PC-3 (cell line): Measurements from ENCODE around the gene EXOC4. TPM values are rescaled to one million over a fixed set of nuclear protein-coding genes. Genes with fewer than 3 reads are reported as not detected.

Source experiments
- ATAC-seq: fragments of 200-7000 bp; cut with Tn5 transposase; 2 replicates; pipeline ENCODE4 v1.9.1; 2020; ENCODE audit warnings: mild to moderate bottlenecking, moderate library complexity
- BruUV-seq: library from RNA; stranded (reverse); fragments of 400-500 nt; replicated peaks from 2 replicates; lab custom pipeline; 2021; lab: Mats Ljungman, UMichigan
- CTCF ChIA-PET: fragments of 300-600 bp; sonication (Branson Sonifier 250); formaldehyde crosslinking; loops from one replicate; lab custom pipeline; 2022; ENCODE audit warnings: antibody characterized with exemption; lab: Charles Lee
- POLR2A ChIA-PET: fragments of 300-600 bp; sonication (Branson Sonifier 250); formaldehyde crosslinking; loops from one replicate; lab custom pipeline; 2022; ENCODE audit warnings: antibody characterized with exemption; ENCODE audit not compliant: unreplicated experiment; lab: Charles Lee
- DNase-seq: peaks from one replicate; pipeline ENCODE4 v3.0.0-alpha.2; 2015
- H2AFZ ChIP-seq: fragments of 300-600 bp; sonication (generic); 2 replicates; pipeline ENCODE4 v1.6.0; 2016; ENCODE audit warnings: antibody characterized with exemption, low read length
- H3F3A ChIP-seq: fragments of 300-600 bp; sonication (generic); one replicate; pipeline ENCODE4 v1.6.0; 2017; ENCODE audit warnings: antibody characterized with exemption, low read length, control low read depth, mild to moderate bottlenecking; ENCODE audit not compliant: unreplicated experiment
- H3K27ac ChIP-seq: fragments of 300-600 bp; sonication (generic); 2 replicates; pipeline ENCODE4 v1.5.1; 2016; ENCODE audit warnings: mild to moderate bottlenecking, low read length
- H3K27me3 ChIP-seq: fragments of 300-600 bp; sonication (generic); 2 replicates; pipeline ENCODE4 v1.6.1; 2016; ENCODE audit warnings: low read length, mixed read lengths
- H3K36me3 ChIP-seq: fragments of 300-600 bp; sonication (generic); 2 replicates; pipeline ENCODE4 v1.6.1; 2016; ENCODE audit warnings: low read depth, mixed run types, low read length, mixed read lengths
- H3K4me1 ChIP-seq: fragments of 300-600 bp; sonication (generic); 2 replicates; pipeline ENCODE4 v1.5.1; 2016; ENCODE audit warnings: low read length; ENCODE audit not compliant: insufficient read depth
- H3K4me2 ChIP-seq: fragments of 300-600 bp; sonication (generic); 2 replicates; pipeline ENCODE4 v1.6.0; 2016; ENCODE audit warnings: low read length
- H3K4me3 ChIP-seq: fragments of 300-600 bp; sonication (generic); 2 replicates; pipeline ENCODE4 v1.5.1; 2016; ENCODE audit warnings: mild to moderate bottlenecking, low read length, mixed read lengths
- H3K79me2 ChIP-seq: fragments of 300-600 bp; sonication (generic); 2 replicates; pipeline ENCODE4 v1.6.1; 2017; ENCODE audit warnings: low read length, mixed read lengths
- H3K9ac ChIP-seq: fragments of 300-600 bp; sonication (generic); 2 replicates; pipeline ENCODE4 v1.6.0; 2016; ENCODE audit warnings: mild to moderate bottlenecking, low read length
- H3K9me2 ChIP-seq: fragments of 300-600 bp; sonication (generic); replicated peaks from 2 replicates; pipeline ENCODE4 v1.6.1; 2016; ENCODE audit warnings: mixed run types, low read length, mixed read lengths
- H3K9me3 ChIP-seq: fragments of 300-600 bp; sonication (generic); 2 replicates; pipeline ENCODE4 v1.6.1; 2016; ENCODE audit warnings: low read length, mixed read lengths
- H4K20me1 ChIP-seq: fragments of 300-600 bp; sonication (generic); 2 replicates; pipeline ENCODE4 v1.6.1; 2016; ENCODE audit warnings: low read length, mixed read lengths
- CTCF ChIP-seq: fragments of 300-600 bp; sonication (generic); conservative IDR thresholded peaks from 2 replicates; pipeline ENCODE4 v1.5.1; 2017; ENCODE audit warnings: antibody characterized with exemption, low read depth, mild to moderate bottlenecking, low read length
- EZH2 ChIP-seq: fragments of 300-600 bp; sonication (generic); IDR thresholded peaks from one replicate; pipeline ENCODE4 v1.6.1; 2017; ENCODE audit warnings: antibody characterized with exemption, mild to moderate bottlenecking, low read length; ENCODE audit not compliant: unreplicated experiment
- EZH2phosphoT487 ChIP-seq: fragments of 300-600 bp; sonication (generic); IDR thresholded peaks from 2 replicates; pipeline ENCODE4 v1.6.1; 2018; ENCODE audit warnings: mild to moderate bottlenecking, antibody characterized with exemption, low read length, borderline replicate concordance
- intact Hi-C: fragments of 100-400 bp; cut with micrococcal nuclease; formaldehyde crosslinking; loops from 2 replicates; pipeline ENCODE4 v1.9.0; 2023
- total RNA-seq: library from RNA; depleted of rRNA; stranded (reverse); fragments of >200 nt; gene quantifications from 2 replicates; pipeline ENCODE4 v1.2.3, GENCODE V29; 2014

EXOC4 gene
- total RNA-seq, 1 experiment from 2014 or later = 43.5 TPM

- Histone ChIP-seq H3K79me2 (peaks cover 9% of the 10 kb centered on the region; the same call in 1 of the 2 replicates), H3K36me3 (no peaks in the 10 kb centered on the region), H3F3A (no peaks in the 10 kb centered on the region), H3K4me2 (no peak overlapping the region), H2AFZ (no peak overlapping the region), H3K27ac (no peak overlapping the region), H3K27me3 (no peaks in the 10 kb centered on the region), H3K9ac (no peak overlapping the region), H3K4me1 (no peaks in the 10 kb centered on the region), H3K9me2 (no peaks in the 10 kb centered on the region), H3K9me3 (no peaks in the 10 kb centered on the region), H3K4me3 (no peak overlapping the region), H4K20me1 (no peaks in the 10 kb centered on the region)
- no peak for DNase-seq
- TF ChIP-seq EZH2phosphoT487 (no peak), EZH2 (no peak), CTCF (no peak)
- no peak for ATAC-seq
- intact Hi-C loops = no loop called here
- ChIA-PET POLR2A (no interaction called here), CTCF (no interaction called here)
- BruUV-seq = no TSS peak
Measured at GRCh38 chr7:133268355-133268754, 15.5 kb downstream of the EXOC4 start.

- Histone ChIP-seq H4K20me1 (no peaks in the 10 kb centered on the region), H3K27ac (no peak overlapping the region), H3K36me3 (peaks cover 12% of the 10 kb centered on the region), H3K9ac (no peak overlapping the region), H3F3A (no peaks in the 10 kb centered on the region), H3K9me3 (no peaks in the 10 kb centered on the region), H3K4me2 (no peak overlapping the region), H3K79me2 (peaks cover 9% of the 10 kb centered on the region; the same call in 1 of the 2 replicates), H3K4me1 (no peaks in the 10 kb centered on the region), H3K9me2 (no peaks in the 10 kb centered on the region), H3K4me3 (no peak overlapping the region), H3K27me3 (no peaks in the 10 kb centered on the region), H2AFZ (no peak overlapping the region)
- no TSS peak for BruUV-seq
- intact Hi-C loops = no loop called here
- CTCF ChIA-PET = no interaction called here
- POLR2A ChIA-PET = interaction anchor here (0.5 kb wide), 1 partner anchor 96 kb away, joined by 3 read pairs; no protein-coding TSS in a partner anchor
- no peak for TF ChIP-seq EZH2
- TF ChIP-seq CTCF = no peak
- no peak for TF ChIP-seq EZH2phosphoT487
- no peak for DNase-seq
- no peak for ATAC-seq
Measured at GRCh38 chr7:133272336-133272735, 19.5 kb downstream of the EXOC4 start.

GRCh38 chr7:133273227-133273626, 20.3 kb downstream of the EXOC4 start:
- ATAC-seq = no peak
- Histone ChIP-seq H3K9me3 (no peaks in the 10 kb centered on the region), H4K20me1 (no peaks in the 10 kb centered on the region), H3K9me2 (no peaks in the 10 kb centered on the region), H2AFZ (no peak overlapping the region), H3F3A (no peaks in the 10 kb centered on the region), H3K4me3 (no peak overlapping the region), H3K9ac (no peak overlapping the region), H3K27ac (no peak overlapping the region), H3K4me2 (no peak overlapping the region), H3K36me3 (peaks cover 12% of the 10 kb centered on the region), H3K4me1 (no peaks in the 10 kb centered on the region), H3K79me2 (peaks cover 9% of the 10 kb centered on the region; the same call in 1 of the 2 replicates), H3K27me3 (no peaks in the 10 kb centered on the region)
- DNase-seq = no peak
- ChIA-PET POLR2A (no interaction called here), CTCF (no interaction called here)
- no TSS peak for BruUV-seq
- intact Hi-C loops = no loop called here
- no peak for TF ChIP-seq EZH2phosphoT487
- no peak for TF ChIP-seq CTCF
- no peak for TF ChIP-seq EZH2
